HepG2 (cell line): ENCODE results near the gene STK36. TPM values are rescaled to one million over a fixed set of nuclear protein-coding genes. Genes with fewer than 3 reads are reported as not detected.
A peak's percentile ranks its signal among the peaks of the same experiment; 100 is the strongest.

Source experiments
- RAD51 ChIP-seq: fragments of 450-650 bp; IDR thresholded peaks from 2 replicates; pipeline ENCODE4 v1.6.1; 2016; ENCODE audit warnings: borderline replicate concordance
- SALL1 ChIP-seq: sonication (generic); formaldehyde crosslinking; IDR thresholded peaks from 2 replicates; pipeline ENCODE4 v1.8.0; 2022; ENCODE audit warnings: mild to moderate bottlenecking, missing genetic modification reagents
- THRA ChIP-seq: sonication (generic); formaldehyde crosslinking; IDR thresholded peaks from 2 replicates; pipeline ENCODE4 v1.4.0; 2020; ENCODE audit warnings: missing genetic modification reagents, borderline replicate concordance
- ZNF816 ChIP-seq: sonication (generic); formaldehyde crosslinking; IDR thresholded peaks from 2 replicates; pipeline ENCODE4 v1.8.0; 2022; ENCODE audit warnings: missing genetic modification reagents, mild to moderate bottlenecking, borderline replicate concordance
- polyA plus RNA-seq, 8 experiments: library from polyadenylated mRNA; depleted of rRNA in 3 of 8; stranded (reverse) in 7 of 8; unstranded in 1 of 8; fragments of >200 nt; fragmentation: Illumina TruSeq in 4 of 8; extraction: Trizol in 4 of 8; gene quantifications; 2 replicates each; pipeline versions ENCODE4 v1.2.1 to v1.2.3, GENCODE V29; 2011 to 2016; ENCODE audit warnings: low read depth in 4 of 8, missing spikeins in 1 of 8, mixed read lengths in 1 of 8; ENCODE audit not compliant: insufficient read depth in 1 of 8
- total RNA-seq, 5 experiments: library from RNA; depleted of rRNA; stranded (reverse); fragments of >200 nt; fragmentation: Illumina TruSeq; extraction: Trizol; gene quantifications; 2 replicates each; pipeline ENCODE4 v1.2.3, GENCODE V29; 2016; ENCODE audit warnings: low read depth in 1 of 5
- TF ChIP-seq, protein P1 (sequence below): sonication (generic); formaldehyde crosslinking; IDR thresholded peaks from 2 replicates; pipeline ENCODE4 v1.5.0; 2020; ENCODE audit warnings: mild to moderate bottlenecking, missing genetic modification reagents, borderline replicate concordance
- TF ChIP-seq, protein P2 (sequence below): sonication (generic); formaldehyde crosslinking; IDR thresholded peaks from 2 replicates; pipeline ENCODE4 v1.5.1; 2020; ENCODE audit warnings: missing genetic modification reagents, mild to moderate bottlenecking, borderline replicate concordance
- TF ChIP-seq, protein P3 (sequence below): sonication (generic); formaldehyde crosslinking; IDR thresholded peaks from 2 replicates; pipeline ENCODE4 v1.5.1; 2020; ENCODE audit warnings: mild to moderate bottlenecking, missing genetic modification reagents, borderline replicate concordance

STK36 gene
- total and polyA plus RNA-seq, 2 of the 13 experiments (the other 11 are each of a cell fraction or from before 2014, with no cell fraction given): 45.9 to 83.5 TPM

DNA sequence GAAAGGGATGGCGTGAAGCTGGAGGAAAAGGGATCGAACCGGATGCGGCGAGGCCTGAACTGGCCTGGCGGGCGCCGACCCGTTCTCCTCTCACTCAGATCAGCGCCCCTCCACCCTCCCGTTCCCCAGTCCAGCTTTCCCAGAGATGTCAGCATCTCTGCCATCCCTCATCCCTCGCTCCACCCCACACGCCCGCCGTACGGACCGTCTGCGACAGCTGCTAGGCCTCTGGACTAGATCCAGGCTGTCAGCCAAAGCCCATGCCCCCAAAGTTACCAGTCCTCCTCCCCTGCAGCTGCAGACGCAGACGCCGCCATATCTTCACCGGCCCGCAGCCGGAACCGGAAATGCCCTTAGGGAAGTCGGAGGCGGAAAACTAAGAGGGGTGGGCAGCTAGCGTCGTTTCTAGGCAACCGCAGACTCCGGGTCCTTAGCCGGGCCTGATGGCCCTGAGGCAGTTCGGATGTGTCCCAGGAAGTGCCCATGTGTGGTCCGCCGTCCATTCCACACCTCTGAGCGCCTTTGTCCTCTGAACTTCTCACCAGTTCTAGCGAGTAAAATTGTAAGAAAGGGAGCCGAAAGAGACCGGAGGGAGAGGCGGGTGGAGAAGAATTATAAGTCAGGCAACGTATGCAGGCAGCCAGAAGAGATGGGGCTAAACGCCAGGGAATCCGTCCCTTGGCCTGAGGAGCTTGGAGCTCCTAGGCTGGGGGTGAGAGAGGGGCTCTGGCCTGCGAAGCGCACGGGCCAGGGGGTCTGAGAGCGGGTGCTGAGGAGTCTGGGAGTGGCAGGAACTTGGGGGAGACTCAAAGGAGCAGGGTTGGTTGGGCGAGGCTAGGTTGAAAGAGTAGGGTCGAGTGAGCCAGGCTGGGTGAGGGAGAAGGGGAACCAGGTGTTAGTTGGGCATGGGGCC, at the start of gene STK36, which contains the start of gene RNF25 (continued):
- TF ChIP-seq, protein P1, sequence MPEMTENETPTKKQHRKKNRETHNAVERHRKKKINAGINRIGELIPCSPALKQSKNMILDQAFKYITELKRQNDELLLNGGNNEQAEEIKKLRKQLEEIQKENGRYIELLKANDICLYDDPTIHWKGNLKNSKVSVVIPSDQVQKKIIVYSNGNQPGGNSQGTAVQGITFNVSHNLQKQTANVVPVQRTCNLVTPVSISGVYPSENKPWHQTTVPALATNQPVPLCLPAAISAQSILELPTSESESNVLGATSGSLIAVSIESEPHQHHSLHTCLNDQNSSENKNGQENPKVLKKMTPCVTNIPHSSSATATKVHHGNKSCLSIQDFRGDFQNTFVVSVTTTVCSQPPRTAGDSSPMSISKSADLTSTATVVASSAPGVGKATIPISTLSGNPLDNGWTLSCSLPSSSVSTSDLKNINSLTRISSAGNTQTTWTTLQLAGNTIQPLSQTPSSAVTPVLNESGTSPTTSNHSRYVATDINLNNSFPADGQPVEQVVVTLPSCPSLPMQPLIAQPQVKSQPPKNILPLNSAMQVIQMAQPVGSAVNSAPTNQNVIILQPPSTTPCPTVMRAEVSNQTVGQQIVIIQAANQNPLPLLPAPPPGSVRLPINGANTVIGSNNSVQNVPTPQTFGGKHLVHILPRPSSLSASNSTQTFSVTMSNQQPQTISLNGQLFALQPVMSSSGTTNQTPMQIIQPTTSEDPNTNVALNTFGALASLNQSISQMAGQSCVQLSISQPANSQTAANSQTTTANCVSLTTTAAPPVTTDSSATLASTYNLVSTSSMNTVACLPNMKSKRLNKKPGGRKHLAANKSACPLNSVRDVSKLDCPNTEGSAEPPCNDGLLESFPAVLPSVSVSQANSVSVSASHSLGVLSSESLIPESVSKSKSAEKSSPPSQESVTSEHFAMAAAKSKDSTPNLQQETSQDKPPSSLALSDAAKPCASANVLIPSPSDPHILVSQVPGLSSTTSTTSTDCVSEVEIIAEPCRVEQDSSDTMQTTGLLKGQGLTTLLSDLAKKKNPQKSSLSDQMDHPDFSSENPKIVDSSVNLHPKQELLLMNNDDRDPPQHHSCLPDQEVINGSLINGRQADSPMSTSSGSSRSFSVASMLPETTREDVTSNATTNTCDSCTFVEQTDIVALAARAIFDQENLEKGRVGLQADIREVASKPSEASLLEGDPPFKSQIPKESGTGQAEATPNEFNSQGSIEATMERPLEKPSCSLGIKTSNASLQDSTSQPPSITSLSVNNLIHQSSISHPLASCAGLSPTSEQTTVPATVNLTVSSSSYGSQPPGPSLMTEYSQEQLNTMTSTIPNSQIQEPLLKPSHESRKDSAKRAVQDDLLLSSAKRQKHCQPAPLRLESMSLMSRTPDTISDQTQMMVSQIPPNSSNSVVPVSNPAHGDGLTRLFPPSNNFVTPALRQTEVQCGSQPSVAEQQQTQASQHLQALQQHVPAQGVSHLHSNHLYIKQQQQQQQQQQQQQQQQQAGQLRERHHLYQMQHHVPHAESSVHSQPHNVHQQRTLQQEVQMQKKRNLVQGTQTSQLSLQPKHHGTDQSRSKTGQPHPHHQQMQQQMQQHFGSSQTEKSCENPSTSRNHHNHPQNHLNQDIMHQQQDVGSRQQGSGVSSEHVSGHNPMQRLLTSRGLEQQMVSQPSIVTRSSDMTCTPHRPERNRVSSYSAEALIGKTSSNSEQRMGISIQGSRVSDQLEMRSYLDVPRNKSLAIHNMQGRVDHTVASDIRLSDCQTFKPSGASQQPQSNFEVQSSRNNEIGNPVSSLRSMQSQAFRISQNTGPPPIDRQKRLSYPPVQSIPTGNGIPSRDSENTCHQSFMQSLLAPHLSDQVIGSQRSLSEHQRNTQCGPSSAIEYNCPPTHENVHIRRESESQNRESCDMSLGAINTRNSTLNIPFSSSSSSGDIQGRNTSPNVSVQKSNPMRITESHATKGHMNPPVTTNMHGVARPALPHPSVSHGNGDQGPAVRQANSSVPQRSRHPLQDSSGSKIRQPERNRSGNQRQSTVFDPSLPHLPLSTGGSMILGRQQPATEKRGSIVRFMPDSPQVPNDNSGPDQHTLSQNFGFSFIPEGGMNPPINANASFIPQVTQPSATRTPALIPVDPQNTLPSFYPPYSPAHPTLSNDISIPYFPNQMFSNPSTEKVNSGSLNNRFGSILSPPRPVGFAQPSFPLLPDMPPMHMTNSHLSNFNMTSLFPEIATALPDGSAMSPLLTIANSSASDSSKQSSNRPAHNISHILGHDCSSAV (CRISPR knock-in tag): 0 out of 2 replicates have a peak, but pooled peaks have one; percentile 42
- TF ChIP-seq, protein P2, sequence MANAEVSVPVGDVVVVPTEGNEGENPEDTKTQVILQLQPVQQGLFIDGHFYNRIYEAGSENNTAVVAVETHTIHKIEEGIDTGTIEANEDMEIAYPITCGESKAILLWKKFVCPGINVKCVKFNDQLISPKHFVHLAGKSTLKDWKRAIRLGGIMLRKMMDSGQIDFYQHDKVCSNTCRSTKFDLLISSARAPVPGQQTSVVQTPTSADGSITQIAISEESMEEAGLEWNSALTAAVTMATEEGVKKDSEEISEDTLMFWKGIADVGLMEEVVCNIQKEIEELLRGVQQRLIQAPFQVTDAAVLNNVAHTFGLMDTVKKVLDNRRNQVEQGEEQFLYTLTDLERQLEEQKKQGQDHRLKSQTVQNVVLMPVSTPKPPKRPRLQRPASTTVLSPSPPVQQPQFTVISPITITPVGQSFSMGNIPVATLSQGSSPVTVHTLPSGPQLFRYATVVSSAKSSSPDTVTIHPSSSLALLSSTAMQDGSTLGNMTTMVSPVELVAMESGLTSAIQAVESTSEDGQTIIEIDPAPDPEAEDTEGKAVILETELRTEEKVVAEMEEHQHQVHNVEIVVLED (CRISPR knock-in tag): peak; percentile 84; the same call in 1 of the 2 replicates
- TF ChIP-seq, protein P3, sequence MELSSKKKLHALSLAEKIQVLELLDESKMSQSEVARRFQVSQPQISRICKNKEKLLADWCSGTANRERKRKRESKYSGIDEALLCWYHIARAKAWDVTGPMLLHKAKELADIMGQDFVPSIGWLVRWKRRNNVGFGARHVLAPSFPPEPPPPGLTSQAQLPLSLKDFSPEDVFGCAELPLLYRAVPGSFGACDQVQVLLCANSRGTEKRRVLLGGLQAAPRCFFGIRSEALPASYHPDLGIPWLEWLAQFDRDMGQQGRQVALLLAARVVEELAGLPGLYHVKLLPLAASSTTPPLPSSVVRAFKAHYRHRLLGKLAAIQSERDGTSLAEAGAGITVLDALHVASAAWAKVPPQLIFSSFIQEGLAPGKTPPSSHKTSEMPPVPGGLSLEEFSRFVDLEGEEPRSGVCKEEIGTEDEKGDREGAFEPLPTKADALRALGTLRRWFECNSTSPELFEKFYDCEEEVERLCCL (CRISPR knock-in tag): no peak; the same call in 1 of the 2 replicates
- TF ChIP-seq ZNF816 (CRISPR knock-in tag): no peak
- peak; percentile 65; the same call in 1 of the 2 replicates for TF ChIP-seq THRA (CRISPR knock-in tag)
- TF ChIP-seq RAD51: no peak
- peak; percentile 73 for TF ChIP-seq SALL1 (CRISPR knock-in tag)
